ENCODE measurements around the gene TMEM54.

Gene TMEM54

DNA sequence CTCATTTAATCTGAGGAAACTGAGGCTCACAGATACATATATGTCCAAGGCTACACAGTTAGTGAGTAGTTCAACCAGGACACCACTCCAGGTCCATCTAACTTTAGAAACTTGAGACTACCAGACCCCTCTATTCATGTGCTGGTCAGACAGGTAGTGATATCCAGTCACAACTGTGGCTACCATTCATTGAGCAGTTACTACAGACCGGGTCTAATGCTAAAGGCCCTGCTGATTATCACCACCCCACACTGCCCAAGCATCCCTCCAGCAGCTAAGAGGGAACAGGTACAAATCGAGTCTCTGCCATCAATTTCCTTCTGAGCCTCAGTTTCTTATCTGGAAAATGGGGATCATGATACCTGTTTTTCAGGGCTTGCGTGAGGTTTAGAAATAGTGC lies 9.6 kb downstream of the TMEM54 start:
- in situ Hi-C loops (cut with MboI; ENCODE audit: low pct_unique_long_range_greater_than_20kb, low sequenced_read_pairs, unreplicated experiment): no loop called here
- DNase-seq (ENCODE audit: low spot score): no peak
- TF ChIP-seq, protein P1, sequence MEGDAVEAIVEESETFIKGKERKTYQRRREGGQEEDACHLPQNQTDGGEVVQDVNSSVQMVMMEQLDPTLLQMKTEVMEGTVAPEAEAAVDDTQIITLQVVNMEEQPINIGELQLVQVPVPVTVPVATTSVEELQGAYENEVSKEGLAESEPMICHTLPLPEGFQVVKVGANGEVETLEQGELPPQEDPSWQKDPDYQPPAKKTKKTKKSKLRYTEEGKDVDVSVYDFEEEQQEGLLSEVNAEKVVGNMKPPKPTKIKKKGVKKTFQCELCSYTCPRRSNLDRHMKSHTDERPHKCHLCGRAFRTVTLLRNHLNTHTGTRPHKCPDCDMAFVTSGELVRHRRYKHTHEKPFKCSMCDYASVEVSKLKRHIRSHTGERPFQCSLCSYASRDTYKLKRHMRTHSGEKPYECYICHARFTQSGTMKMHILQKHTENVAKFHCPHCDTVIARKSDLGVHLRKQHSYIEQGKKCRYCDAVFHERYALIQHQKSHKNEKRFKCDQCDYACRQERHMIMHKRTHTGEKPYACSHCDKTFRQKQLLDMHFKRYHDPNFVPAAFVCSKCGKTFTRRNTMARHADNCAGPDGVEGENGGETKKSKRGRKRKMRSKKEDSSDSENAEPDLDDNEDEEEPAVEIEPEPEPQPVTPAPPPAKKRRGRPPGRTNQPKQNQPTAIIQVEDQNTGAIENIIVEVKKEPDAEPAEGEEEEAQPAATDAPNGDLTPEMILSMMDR (IDR thresholded peaks at IDR 0.05; ENCODE audit: extremely low read depth, insufficient read depth, missing control alignments): no peak

DNA sequence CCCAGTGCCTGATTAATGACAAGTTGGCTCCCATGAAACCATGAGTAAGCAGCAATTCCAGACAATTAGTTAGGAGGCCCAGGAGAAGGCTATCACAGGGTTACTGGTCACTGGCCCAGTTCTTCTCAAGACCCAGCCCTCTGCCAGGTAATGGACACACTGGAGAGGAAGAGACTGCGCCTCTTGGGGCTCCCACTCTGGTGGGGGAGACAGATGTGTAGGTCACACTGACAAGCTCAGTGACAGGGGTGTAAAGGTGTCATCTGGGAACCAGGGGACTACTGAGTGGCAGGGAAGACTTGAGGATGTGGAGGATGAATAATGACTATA lies 10.0 kb downstream of the TMEM54 start:
- no peak for DNase-seq (ENCODE audit: low spot score)
- TF ChIP-seq, protein P1 (IDR thresholded peaks at IDR 0.05; ENCODE audit: extremely low read depth, insufficient read depth, missing control alignments): no peak
- in situ Hi-C loops (cut with MboI; ENCODE audit: low pct_unique_long_range_greater_than_20kb, low sequenced_read_pairs, unreplicated experiment): no loop called here

DNA sequence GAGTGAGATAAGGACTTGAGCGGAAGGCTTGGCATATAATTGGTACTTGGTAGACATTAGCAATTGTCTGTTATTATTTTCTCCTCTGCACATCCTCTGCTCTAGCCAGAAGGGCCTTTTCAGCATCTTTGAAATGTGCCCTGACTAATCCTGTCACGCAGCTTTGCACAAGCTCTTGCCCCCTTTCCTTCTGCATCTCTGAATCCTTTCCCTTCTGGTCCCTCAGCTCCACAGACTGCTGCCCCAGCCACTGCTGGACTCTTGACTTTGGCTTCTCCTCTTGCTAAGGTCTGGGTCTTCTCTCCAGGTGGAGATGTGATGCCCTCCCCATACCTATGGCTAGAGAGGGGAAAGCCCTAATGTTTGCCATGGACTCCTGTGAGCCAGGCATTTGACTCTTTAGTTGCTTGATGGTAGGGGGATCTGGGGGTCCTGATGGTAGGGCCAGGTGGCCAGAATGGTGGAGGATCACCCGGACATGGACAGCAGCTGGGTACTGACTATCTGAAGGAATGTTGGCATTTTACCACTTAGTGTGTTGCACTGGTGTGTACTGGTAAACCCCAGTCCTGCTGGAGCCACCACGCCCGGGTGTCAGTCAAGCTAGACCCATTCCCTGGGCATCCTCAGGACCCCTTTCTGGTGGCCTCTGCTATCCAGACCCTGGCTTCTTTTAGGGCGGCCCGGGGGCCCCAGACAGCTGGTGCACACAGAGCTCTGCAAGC lies 10.5 kb downstream of the TMEM54 start:
- in situ Hi-C loops (cut with MboI; ENCODE audit: low pct_unique_long_range_greater_than_20kb, low sequenced_read_pairs, unreplicated experiment): no loop called here
- TF ChIP-seq, protein P1 (IDR thresholded peaks at IDR 0.05; ENCODE audit: extremely low read depth, insufficient read depth, missing control alignments): no peak
- DNase-seq (ENCODE audit: low spot score): no peak

DNA sequence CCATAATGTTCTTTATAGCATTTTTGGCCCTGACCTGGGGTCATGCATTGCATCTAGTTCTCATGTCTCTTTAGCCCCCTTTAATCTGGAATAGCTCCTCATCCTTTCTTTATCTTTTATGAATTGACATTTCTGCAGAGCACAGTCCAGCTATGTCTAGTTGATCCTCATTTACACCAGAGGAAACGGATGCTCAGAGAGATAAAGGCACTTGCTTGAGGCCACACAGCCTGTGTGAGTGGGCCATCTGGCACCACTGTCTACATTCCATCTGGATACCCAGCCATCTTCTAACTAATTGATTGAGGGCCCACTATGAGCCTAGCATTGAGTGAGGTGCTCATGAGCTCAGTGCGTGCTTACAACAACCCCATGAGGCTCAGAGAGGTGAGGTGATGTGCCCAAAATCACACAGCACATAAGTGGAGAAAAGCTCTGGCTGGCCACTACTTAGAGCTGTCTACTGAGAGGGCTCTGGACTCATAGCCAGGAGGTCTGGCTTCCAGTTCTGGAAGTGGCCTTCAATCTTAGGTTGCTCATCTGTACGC lies 11.4 kb downstream of the TMEM54 start:
- in situ Hi-C loops (cut with MboI; ENCODE audit: low pct_unique_long_range_greater_than_20kb, low sequenced_read_pairs, unreplicated experiment): no loop called here
- TF ChIP-seq, protein P1 (IDR thresholded peaks at IDR 0.05; ENCODE audit: extremely low read depth, insufficient read depth, missing control alignments): no peak
- no peak for DNase-seq (ENCODE audit: low spot score)

DNA sequence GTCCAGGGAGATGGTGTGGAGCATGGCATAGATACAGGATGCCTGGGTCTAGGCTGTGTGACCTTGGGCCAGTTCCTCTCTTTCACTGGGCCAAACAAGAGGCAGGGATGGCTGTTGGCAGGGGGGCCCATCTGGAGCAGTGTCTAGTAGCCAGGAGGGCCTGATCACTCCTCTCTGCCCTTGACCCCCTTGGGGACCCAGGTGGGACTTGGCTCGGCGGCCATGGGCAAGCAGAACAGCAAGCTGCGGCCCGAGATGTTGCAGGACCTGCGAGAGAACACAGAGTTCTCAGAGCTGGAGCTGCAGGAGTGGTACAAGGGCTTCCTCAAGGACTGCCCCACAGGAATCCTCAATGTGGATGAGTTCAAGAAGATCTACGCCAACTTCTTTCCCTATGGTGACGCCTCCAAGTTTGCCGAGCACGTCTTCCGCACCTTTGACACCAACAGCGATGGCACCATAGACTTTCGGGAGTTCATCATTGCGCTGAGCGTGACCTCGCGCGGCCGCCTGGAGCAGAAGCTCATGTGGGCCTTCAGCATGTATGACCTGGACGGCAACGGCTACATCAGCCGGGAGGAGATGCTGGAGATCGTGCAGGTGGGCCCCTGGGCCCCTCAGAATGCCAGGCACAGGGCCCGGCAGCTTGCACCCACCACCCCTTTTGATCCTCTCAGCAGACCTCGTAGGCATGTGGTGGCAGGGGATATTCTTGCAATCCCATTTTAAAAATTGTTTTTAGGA lies 12.3 kb downstream of the TMEM54 start:
- TF ChIP-seq, protein P1 (IDR thresholded peaks at IDR 0.05; ENCODE audit: extremely low read depth, insufficient read depth, missing control alignments): no peak
- DNase-seq (ENCODE audit: low spot score): no peak
- in situ Hi-C loops (cut with MboI; ENCODE audit: low pct_unique_long_range_greater_than_20kb, low sequenced_read_pairs, unreplicated experiment): no loop called here

DNA sequence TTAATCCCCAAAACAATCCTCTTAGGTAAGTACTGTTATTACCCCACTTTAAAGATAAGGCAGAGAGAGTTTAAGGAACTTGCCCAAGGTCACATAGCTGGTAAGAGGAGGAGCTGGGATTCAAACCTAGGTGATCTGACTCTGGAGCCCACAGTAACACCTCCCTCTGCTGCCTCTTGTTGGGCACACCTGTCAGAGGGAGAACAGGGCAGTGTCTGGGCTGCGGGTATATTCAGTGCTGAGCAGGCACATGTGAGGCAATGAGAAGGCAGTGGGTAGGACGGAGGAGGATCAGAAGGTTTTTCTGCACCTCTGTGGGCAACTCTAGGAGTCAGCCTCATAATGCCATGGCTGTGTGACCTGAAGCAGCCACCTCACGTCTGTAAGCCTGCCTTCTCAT lies 13.1 kb downstream of the TMEM54 start:
- no peak for DNase-seq (ENCODE audit: low spot score)
- TF ChIP-seq, protein P1 (IDR thresholded peaks at IDR 0.05; ENCODE audit: extremely low read depth, insufficient read depth, missing control alignments): no peak
- in situ Hi-C loops (cut with MboI; ENCODE audit: low pct_unique_long_range_greater_than_20kb, low sequenced_read_pairs, unreplicated experiment): no loop called here

Measured in GM13977 (cell line).